ENCODE measurements around the gene VPS52. TPM values are rescaled to one million over a fixed set of nuclear protein-coding genes. Genes with fewer than 3 reads are reported as not detected.

The VPS52 gene
- total and polyA plus RNA-seq, 9 of the 15 experiments (the other 6 are each of a cell fraction or from before 2014, with no cell fraction given): 24.4 to 103 (median 40.2) TPM

DNA sequence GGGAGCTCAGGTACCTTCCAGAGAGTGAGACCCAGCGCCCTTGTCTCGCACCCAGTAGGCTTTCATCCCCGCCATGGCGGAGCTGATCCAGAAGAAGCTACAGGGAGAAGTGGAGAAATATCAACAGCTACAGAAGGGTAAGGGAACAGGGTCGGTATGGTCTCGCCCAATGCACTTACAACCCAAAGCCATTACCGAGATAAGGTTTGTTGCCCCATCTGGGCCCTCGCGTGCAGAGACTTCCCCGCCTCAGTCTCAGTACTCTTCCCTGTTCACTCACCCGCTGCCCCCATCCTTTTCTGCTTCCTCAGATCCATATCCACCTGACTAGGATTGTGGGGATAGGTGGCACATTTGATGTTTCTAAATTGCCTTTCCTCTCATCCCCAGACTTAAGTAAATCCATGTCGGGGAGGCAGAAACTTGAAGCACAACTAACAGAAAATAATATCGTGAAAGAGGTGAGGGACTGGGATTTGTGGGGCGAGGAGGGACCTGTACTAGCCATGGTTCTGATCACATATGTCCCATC lies 18.2 kb upstream of the VPS52 start:
- CTCF ChIA-PET (ENCODE audit: low intra/inter-chr PET ratio): interaction anchor here (0.6 kb wide), 1 partner anchor 229 kb away, joined by 3 read pairs; no protein-coding TSS in a partner anchor
- TSS peak; percentile 91 for BruUV-seq (replicated peaks)
- intact Hi-C loops (cut with micrococcal nuclease): no loop called here
- Histone ChIP-seq H3K9ac (ENCODE audit: insufficient read depth in 1 of 2, low read depth in 2 of 2, low read length in 2 of 2) (peak overlapping the region; percentile 91 to 94), H3K4me3 (peak overlapping the region; percentile 76), H3K4me2 (ENCODE audit: insufficient read depth, low read length) (peak overlapping the region; percentile 98), H3K4me1 (replicated peaks in 1 of 2; ENCODE audit: control insufficient read depth in 2 of 2, insufficient read depth in 2 of 2, low read length in 2 of 2) (peaks cover 13 to 24% of the 10 kb centered on the region in 2 experiments; a peak in 4 of 5 replicates), H3K27ac (ENCODE audit: extremely low read depth, low read depth, low read length) (peak overlapping the region; percentile 83), H3K9me1 (ENCODE audit: control insufficient read depth, insufficient read depth, low read length) (peaks cover 3% of the 10 kb centered on the region), H4K20me1 (replicated peaks; ENCODE audit: control insufficient read depth, insufficient read depth, low read length) (no peaks in the 10 kb centered on the region), H3K79me2 (ENCODE audit: control insufficient read depth, insufficient read depth, low read length) (peaks cover 45% of the 10 kb centered on the region), H3K9me3 (replicated peaks; ENCODE audit: control insufficient read depth, insufficient read depth, low read depth, low read length) (no peaks in the 10 kb centered on the region), H2AFZ (ENCODE audit: low read depth, low read length) (peak overlapping the region; percentile 99), H3K27me3 (ENCODE audit: control insufficient read depth in 2 of 2, insufficient read depth in 2 of 2, low read length in 2 of 2) (no peaks in the 10 kb centered on the region), H3K36me3 (ENCODE audit: control insufficient read depth, insufficient read depth, low read length) (peaks cover 74% of the 10 kb centered on the region)
- in situ Hi-C loops (cut with MboI): no loop called here
- peak; percentile 47 for ATAC-seq
- POLR2A ChIA-PET: interaction anchor here (0.7 to 7.1 kb wide), 12 partner anchors 8 to 201 kb away, joined by 3 to 90 read pairs (median 6); partner anchors contain the start of genes B3GALT4, RGL2, RPS18 and VPS52
- DNase-seq (ENCODE audit: extremely low read depth in 1 of 4, low spot score in 3 of 4): peak in 3 of 4 experiments; percentile 42 to 61 (median 50)
- WGBS (ENCODE audit: insufficient coverage, low coverage, missing lambda C conversion rate): under 1% methylated on average over 14 of the region's 14 CpGs
- peak; percentile 29 for FAIRE-seq
- 0 out of 2 replicates have a peak, but pooled peaks have one; percentile 9 for TF ChIP-seq ZNF830 (CRISPR knock-in tag; IDR thresholded peaks at IDR 0.05)
- TF ChIP-seq, protein P1, sequence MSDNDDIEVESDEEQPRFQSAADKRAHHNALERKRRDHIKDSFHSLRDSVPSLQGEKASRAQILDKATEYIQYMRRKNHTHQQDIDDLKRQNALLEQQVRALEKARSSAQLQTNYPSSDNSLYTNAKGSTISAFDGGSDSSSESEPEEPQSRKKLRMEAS (CRISPR knock-in tag; IDR thresholded peaks at IDR 0.05): peak; percentile 48
- 0 out of 2 replicates have a peak, but pooled peaks have one; percentile 2 for TF ChIP-seq HDAC2 (IDR thresholded peaks at IDR 0.05)
- peak; percentile 60; the same call in 1 of the 2 replicates for TF ChIP-seq GABPA (tag; conservative IDR thresholded peaks at IDR 0.05; ENCODE audit: low read depth)
- peak; percentile 60 for TF ChIP-seq KDM5B (IDR thresholded peaks at IDR 0.05; ENCODE audit: insufficient replicate concordance, low read depth, low read length)
- no peak for TF ChIP-seq ZNF134 (CRISPR knock-in tag; conservative IDR thresholded peaks at IDR 0.05)
- TF ChIP-seq, protein P2, sequence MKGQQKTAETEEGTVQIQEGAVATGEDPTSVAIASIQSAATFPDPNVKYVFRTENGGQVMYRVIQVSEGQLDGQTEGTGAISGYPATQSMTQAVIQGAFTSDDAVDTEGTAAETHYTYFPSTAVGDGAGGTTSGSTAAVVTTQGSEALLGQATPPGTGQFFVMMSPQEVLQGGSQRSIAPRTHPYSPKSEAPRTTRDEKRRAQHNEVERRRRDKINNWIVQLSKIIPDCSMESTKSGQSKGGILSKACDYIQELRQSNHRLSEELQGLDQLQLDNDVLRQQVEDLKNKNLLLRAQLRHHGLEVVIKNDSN (CRISPR knock-in tag; IDR thresholded peaks at IDR 0.05): peak; percentile 19; the same call in 1 of the 2 replicates
- TF ChIP-seq, protein P3, sequence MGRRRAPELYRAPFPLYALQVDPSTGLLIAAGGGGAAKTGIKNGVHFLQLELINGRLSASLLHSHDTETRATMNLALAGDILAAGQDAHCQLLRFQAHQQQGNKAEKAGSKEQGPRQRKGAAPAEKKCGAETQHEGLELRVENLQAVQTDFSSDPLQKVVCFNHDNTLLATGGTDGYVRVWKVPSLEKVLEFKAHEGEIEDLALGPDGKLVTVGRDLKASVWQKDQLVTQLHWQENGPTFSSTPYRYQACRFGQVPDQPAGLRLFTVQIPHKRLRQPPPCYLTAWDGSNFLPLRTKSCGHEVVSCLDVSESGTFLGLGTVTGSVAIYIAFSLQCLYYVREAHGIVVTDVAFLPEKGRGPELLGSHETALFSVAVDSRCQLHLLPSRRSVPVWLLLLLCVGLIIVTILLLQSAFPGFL (CRISPR knock-in tag; IDR thresholded peaks at IDR 0.05): 0 out of 2 replicates have a peak, but pooled peaks have one; percentile 4
- TF ChIP-seq, protein P4, sequence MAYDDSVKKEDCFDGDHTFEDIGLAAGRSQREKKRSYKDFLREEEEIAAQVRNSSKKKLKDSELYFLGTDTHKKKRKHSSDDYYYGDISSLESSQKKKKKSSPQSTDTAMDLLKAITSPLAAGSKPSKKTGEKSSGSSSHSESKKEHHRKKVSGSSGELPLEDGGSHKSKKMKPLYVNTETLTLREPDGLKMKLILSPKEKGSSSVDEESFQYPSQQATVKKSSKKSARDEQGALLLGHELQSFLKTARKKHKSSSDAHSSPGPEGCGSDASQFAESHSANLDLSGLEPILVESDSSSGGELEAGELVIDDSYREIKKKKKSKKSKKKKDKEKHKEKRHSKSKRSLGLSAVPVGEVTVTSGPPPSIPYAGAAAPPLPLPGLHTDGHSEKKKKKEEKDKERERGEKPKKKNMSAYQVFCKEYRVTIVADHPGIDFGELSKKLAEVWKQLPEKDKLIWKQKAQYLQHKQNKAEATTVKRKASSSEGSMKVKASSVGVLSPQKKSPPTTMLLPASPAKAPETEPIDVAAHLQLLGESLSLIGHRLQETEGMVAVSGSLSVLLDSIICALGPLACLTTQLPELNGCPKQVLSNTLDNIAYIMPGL (CRISPR knock-in tag; IDR thresholded peaks at IDR 0.05): peak; percentile 54; the same call in 1 of the 2 replicates
- peak; percentile 97 for TF ChIP-seq ZKSCAN1 (IDR thresholded peaks at IDR 0.05; ENCODE audit: low read depth, low read length)
- no peak for TF ChIP-seq FOXJ2 (tag; IDR thresholded peaks at IDR 0.05)
- TF ChIP-seq, protein P5, sequence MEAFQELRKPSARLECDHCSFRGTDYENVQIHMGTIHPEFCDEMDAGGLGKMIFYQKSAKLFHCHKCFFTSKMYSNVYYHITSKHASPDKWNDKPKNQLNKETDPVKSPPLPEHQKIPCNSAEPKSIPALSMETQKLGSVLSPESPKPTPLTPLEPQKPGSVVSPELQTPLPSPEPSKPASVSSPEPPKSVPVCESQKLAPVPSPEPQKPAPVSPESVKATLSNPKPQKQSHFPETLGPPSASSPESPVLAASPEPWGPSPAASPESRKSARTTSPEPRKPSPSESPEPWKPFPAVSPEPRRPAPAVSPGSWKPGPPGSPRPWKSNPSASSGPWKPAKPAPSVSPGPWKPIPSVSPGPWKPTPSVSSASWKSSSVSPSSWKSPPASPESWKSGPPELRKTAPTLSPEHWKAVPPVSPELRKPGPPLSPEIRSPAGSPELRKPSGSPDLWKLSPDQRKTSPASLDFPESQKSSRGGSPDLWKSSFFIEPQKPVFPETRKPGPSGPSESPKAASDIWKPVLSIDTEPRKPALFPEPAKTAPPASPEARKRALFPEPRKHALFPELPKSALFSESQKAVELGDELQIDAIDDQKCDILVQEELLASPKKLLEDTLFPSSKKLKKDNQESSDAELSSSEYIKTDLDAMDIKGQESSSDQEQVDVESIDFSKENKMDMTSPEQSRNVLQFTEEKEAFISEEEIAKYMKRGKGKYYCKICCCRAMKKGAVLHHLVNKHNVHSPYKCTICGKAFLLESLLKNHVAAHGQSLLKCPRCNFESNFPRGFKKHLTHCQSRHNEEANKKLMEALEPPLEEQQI (IDR thresholded peaks at IDR 0.05): no peak
- 0 out of 2 replicates have a peak, but pooled peaks have one; percentile 8 for TF ChIP-seq TAF7 (tag; IDR thresholded peaks at IDR 0.05)
- TF ChIP-seq MBD2 (IDR thresholded peaks at IDR 0.05; ENCODE audit: borderline replicate concordance, low read depth): 0 out of 2 replicates have a peak, but pooled peaks have one; percentile 10
- TF ChIP-seq ZNF76 (CRISPR knock-in tag; IDR thresholded peaks at IDR 0.05; ENCODE audit: borderline replicate concordance): no peak
